Measurements from ENCODE around the gene TUBGCP6.
A peak's percentile ranks its signal among the peaks of the same experiment; 100 is the strongest.
"Not testable (repeated sequence)": the region's sequence is repeated elsewhere in the genome, so short reads cannot be mapped to it uniquely, and the experiment has no call there.

Gene TUBGCP6

DNA sequence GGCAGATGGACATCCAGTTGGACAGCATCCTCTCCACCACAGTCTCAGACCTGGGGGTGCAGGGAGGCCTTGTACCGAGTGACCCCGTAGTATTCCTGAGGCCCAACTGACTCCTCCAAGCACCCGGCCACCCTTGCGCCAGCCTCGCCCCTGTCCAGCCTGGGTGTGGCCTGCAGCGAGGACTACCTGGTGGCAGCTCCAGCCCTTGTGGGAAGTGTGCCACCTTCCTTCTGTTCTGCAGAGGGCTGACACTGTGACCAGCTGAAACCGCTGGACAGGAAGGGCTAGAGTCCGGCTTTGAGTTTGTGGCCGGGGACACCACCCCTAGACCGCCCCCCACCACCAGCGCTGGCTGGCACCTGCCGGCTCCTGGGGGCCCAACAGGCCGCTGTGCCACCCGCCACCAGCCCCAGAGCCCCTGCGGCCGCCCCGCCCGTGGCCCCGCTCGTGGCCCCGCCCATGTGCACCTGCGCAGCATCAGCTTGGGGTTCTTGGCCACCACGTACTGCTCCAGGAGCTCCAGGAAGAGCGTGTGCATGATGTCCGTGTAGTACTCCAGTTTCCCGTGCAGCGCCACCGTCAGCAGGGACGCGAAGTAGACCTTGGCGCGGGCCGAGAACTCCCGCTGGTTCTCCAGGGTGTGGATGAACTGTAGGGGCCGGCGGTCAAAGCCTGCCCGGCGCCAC is 35.3 kb upstream of the TUBGCP6 start:
- DNase-seq (ENCODE audit: low read depth in 2 of 2), result no peak

DNA sequence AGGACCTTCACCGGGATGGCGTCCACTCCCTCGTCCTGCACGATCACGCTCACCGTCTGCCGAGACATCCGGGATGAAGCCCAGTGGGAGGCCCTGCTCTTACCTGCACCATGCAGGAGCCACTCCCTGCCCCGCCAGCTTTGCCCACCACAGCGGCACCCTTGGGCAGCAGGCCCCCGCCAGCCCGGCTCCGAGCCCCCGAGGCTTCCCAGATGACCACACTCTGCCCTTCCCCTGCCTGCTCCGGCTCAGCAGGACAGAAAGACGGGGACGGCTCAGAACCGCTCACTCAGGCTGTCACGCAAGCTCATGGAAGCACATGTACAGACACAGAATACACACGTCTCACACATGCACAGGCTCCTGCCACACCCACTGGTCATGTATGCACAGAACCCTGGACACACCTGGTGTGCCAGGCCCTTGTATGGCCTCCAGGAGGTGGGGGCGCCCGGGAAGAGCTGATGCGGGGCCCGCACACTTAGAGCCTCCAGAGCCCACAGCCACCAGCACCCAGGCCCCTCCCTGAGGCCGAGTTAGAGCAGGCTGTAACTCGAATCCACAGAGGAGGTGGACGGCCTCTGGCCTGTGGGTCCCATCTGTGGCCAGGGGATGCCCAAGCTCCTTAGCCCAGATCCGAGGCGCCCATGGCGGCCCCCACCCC is 34.3 kb upstream of the TUBGCP6 start:
- no peak for DNase-seq (ENCODE audit: low read depth in 2 of 2)

DNA sequence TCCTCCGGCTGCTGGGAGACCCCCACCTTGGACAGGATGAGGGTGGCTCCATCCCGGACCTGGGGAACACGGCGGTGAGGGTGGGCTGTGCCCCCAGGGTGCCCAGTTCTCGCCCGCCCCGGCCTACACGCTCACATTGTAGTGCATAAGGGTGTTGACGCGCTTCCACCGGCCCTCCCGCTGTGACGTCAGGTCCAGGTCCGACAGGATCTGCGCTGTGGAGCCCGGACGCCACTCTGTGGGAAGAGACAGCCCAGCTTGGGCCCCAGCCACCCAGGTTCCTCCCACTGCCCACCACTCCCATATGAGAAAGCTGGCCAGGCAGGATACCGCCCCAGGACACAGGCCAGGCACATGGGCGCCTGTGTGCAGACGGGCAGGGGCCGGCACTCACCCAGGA is 33.6 kb upstream of the TUBGCP6 start:
- DNase-seq (ENCODE audit: low read depth in 2 of 2), result no peak

- no peak for DNase-seq (ENCODE audit: low read depth in 2 of 2)
These were observed 32.9 kb upstream of the TUBGCP6 start for GRCh38 chr22:50277761-50278160.

DNA sequence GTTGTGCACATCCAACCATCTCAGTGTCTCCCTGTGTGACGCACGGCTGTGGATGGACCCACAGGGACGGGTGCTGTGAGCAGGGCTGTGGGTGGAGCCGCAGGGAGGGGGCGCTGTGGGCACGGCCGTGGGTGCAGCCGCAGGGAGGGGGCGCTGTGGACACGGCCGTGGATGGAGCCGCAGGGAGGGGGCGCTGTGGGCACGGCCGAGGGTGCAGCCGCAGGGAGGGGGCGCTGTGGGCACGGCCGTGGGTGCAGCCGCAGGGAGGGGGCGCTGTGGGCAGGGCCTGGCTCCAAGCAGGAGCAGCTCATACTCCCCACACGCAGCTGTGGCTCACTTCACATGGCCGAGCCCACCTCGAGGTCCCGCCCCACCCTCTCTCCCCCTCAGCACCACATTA is 31.3 kb upstream of the TUBGCP6 start:
- no peak for DNase-seq (ENCODE audit: low read depth in 2 of 2)

DNA sequence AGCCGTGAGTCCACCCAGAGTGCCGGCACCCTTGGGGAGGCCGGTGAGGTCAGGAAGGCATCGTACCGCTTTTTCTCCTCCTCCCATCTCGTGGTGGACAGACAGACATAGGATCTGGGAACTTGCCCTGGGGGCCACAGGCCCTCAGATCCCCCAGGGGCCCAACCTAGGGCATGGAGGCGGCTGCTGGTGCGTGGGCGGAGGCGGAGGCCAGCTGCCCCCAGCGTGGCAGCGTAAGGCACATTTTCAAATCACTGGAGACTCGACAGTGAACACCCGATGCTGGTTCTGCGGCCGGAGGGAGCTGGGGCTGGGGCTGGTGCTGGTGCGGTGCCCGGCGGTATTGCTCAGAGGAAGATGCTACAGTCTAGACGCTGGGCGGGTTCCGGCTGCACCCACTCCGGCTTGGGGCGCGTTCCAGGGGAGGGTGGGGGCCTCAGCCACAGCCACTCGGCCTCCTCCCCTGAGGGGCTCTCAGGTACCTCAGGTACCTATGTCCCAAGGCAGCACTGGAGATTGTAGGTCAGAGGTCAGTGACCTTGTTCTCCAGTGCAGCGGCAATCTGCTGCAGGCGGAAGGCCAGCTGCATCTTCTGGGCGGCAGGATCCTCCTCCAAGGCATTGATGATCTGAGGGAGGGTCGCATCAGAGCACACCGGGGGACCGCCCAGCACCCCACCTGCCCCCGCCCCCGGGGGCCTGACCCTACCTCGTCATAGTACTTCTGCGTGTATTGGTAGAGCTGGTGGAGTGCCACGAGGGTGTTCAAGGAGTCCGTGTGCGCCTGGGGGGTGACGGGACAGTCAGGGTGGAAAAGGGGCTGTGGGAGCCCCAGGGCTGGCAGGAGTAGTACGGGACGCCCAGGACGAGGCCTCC is 30.6 kb upstream of the TUBGCP6 start:
- DNase-seq (ENCODE audit: low read depth in 2 of 2), result no peak

GRCh38 chr22:50274771-50275170 is 29.9 kb upstream of the TUBGCP6 start:
- no peak for DNase-seq (ENCODE audit: low read depth in 2 of 2)

GRCh38 chr22:50274311-50274710 is 29.5 kb upstream of the TUBGCP6 start:
- no peak for DNase-seq (ENCODE audit: low read depth in 2 of 2)

DNA sequence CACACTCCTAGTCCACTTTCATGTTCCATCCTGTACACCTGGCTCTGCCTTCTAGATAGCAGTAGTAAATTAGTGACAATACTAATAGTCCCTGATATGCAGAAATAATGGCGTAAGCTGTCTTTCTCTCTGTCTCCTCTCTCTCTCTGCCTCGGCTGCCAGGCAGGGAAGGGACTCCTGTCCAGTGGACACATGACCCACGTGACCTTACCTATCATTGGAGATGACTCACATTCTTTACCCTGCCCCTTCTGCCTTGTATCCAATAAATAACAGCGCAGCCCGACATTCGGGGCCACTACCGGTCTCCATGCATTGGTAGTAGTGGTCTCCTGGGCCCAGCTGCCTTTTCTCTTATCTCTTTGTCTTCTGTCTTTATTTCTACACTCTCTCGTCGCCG is 29.0 kb upstream of the TUBGCP6 start:
- not testable (repeated sequence) for DNase-seq (ENCODE audit: low read depth in 2 of 2)

DNA sequence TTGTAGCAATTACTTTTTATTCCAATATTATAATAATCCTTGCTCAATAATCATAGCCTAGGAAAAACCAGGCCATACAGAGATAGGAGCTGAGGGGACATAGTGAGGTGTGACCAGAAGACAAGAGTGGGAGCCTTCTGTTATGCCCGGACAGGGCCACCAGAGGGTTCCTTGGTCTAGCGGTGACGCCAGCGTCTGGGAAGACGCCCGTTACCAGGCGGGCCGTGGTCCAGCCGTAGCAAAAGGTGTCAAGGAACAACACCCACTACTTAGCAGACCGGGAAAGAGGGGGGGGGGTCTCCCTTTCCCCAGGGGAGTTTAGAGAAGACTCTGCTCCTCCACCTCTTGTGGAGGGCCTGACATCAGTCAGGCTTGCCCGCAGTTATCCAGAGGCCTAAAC is 28.5 kb upstream of the TUBGCP6 start:
- DNase-seq (ENCODE audit: low read depth in 2 of 2), result not testable (repeated sequence)

DNA sequence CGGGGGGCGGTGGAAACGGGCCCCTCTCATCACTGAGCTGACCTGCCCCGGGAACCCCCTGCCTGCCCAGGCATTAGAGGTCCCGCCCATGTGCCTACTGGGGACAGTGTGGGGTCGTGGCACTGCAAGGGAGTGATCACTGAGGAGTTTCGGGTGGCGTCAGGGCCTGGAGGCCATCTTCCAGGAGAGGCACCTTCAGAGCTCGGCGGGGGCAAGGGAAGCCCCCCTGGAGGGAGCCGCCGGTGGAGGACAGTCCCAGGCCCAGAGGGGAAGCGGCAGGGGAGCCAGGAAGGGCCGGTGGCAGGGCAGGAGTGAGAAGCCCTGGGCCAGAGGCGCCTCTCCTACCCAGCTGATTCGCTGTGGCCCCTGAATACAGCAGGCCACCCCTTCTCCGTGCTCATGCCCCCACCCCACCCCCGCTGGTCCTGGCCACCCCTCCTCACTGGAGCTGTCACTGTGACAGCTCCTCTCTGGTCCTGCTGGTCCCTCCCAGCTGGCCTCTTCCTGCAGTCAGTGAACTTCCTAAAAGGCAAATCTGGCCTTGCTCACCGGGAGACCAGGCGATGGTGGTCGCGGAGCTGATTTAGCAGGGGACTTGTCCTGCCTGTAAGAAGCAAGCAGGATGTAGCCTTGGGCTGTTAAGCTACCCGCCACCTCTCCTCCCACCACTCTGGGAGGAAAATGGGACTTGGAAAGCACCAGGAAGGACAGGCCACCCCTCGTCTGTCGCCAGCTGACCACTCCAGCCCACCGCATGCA is 27.4 kb upstream of the TUBGCP6 start:
- DNase-seq (ENCODE audit: low read depth in 2 of 2), result no peak

- DNase-seq (ENCODE audit: low read depth in 2 of 2), result no peak
These were observed 26.7 kb upstream of the TUBGCP6 start for GRCh38 chr22:50271519-50271970.

DNA sequence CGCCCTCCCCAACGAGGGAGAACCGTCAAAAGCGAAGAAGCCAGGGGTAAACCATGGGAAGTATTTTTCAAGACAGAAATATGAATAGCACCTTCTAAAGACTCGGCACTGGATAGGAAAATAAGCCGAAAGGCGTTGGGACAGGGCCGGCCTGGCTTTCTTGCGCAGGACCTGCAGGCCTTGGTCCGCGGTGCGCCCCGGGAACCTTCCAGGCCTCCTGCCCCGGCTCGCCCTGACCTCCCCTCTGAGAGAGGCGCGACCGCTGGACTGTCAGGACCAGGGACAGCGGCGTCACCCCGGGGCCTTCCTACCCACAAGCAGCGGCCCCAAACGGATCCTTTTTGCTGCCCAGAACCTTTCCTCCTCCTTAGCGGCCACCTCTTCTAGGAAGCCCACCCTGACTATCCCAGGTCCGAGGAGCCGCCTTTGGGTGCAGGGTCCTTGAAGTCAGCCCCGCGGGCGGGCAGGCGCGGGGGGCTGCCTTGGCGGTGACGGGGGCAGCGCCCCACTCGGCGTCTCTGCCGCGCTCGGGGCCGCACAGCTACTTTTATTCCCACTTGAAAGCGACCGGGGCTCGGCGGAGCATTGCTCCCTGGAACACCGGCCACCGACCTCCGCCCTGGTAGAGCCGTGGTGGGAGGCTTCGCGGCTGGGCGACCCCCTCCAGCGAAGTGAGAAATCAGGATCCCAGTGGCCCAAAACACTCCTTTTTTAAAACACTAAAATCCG is 26.0 kb upstream of the TUBGCP6 start:
- peak in 1 of 2 donors; percentile 22 for DNase-seq (ENCODE audit: low read depth in 2 of 2)

GRCh38 chr22:50269970-50270665 is 25.3 kb upstream of the TUBGCP6 start, which contains the start of gene MAPK11:
Gene MAPK11 (minus strand): TSS chr22:50270380. CDS start chr22:50270292, 88 bp downstream.
- DNase-seq (ENCODE audit: low read depth in 2 of 2), result peak; percentile 46 to 61

DNA sequence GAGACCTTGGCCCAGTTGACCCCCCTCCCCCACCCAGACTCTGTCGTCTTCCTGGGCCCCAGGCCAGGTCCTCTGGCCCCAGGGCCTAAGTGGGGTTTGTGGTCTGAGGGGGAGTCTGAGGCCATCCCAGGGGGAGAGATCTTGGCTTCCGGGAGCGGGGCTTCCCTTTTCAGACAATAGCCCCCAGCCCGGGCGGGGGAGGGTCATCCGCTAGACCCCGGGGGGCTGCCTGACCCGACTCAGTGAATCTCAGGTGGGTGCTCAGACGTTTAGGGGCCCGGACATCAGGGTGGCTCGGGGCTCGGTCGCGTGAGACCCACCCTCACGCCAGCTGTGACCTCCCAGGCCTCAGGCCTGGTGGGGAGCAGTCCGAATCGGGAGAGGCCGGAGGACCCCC is 24.7 kb upstream of the TUBGCP6 start:
- DNase-seq (ENCODE audit: low read depth in 2 of 2), result no peak

DNA sequence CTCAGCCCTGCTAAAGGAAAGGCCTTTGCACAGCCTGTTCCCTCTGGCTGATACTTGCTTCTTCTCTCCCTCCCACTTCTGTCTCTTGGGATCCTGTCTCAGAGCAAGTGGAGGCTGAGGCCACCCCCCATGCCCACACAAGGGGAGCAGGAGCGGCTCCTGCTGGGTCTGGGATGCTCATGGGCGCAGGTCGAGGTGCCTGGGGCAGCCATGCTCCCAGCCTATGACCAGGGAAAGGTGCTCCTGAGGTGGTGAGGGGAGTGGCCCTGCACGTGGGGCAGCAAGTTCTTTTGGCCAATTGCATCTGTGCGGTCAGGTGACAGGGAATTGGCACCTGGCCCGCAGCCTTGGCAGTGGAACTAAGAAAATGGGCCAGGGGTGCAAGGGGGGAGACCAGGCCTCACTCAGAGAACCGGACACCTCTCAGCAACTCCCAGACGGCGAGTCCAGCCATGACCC is 23.9 kb upstream of the TUBGCP6 start:
- DNase-seq (ENCODE audit: low read depth in 2 of 2), result no peak

DNA sequence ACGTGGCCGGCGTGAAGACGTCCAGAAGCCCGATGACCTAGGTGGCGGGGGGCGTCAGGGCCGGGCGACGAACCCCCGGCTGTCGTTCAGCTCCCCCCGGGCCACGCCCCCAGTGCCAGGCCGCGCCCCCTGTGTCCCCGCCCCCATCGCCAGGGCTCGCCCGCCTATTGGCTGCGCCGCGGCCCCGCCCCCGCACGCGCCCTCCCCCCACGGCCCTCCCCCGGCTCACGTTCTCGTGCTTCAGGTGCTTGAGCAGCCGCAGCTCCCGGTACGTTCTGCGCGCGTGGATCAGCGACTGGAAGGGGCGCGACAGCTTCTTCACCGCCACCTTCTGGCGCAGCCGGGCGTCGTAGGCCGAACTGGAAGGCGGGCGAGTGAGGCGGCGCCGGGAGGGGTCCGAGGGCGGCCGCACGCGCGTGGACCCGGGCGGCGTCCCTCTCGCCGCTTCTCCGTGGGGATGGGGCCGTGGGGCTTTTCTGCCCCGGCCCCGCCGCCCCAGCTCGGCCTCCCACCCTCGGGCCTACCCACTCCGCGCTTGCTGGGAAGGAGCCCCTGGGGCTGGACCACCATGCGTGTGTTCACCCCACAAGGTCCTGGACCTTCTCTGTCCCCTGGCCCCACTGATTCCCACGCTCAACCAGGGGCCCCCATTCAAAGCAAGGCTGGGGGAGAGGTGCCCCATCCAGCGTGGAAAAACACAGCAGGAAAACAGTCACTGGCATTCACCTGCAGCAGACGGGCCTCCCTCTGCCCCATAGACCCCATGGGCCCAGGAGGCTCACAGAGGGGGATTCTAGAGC is 23.0 kb upstream of the TUBGCP6 start:
- DNase-seq (ENCODE audit: low read depth in 2 of 2), result peak in 1 of 2 donors; percentile 24

- no peak for DNase-seq (ENCODE audit: low read depth in 2 of 2)
These were observed 22.2 kb upstream of the TUBGCP6 start for GRCh38 chr22:50266994-50267393.

DNA sequence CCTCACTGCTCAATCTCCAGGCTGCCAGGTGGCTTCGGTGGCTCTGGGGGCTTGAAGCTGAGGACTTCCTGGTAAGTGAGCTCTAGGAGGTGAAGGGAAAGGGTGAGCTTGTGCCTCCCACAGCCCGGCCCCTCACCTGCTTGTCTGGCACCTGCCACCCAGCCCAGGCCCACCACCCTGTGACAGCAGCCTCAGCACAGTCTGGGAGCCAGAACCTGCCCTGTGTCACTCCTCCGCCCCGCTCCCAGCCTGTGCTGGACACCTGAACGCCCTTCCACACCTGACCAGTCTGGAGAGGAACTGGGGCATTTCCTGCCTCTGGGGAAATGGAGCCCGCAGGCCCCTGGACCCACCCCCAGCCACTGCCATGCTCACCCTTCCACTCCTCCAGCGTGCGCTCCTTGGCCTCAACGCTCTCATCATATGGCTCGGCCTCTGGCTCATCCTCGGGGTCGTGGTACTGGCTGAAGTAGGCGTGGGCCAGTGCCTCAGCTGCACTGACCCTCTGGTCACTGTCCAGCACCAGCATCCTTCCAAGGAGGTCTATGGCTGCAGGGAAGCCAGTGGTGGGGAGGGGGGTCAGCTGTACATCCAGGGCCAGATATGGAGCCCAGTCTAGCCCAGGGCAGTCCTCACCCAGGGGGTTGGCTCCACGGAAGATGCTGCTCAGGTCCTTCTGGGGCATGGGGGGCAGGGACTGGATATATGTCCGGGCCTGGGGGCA is 20.3 kb upstream of the TUBGCP6 start:
- no peak for DNase-seq (ENCODE audit: low read depth in 2 of 2)

All from stimulated activated CD8-positive, alpha-beta memory T cell treated with anti-CD3 and anti-CD28 coated beads, Interleukin-15, amount 100 ng/mL, for 4 hours (primary cell).